GM18909 (cell line): ENCODE results near the gene NFIX.
A peak's percentile ranks its signal among the peaks of the same experiment; 100 is the strongest.

Experiments
- ATAC-seq: cut with Tn5 transposase; IDR thresholded peaks from one replicate; pipeline ENCODE4 v1.9.1; 2021; ENCODE audit warnings: mild to moderate bottlenecking; ENCODE audit not compliant: unreplicated experiment, poor library complexity

Gene NFIX

DNA sequence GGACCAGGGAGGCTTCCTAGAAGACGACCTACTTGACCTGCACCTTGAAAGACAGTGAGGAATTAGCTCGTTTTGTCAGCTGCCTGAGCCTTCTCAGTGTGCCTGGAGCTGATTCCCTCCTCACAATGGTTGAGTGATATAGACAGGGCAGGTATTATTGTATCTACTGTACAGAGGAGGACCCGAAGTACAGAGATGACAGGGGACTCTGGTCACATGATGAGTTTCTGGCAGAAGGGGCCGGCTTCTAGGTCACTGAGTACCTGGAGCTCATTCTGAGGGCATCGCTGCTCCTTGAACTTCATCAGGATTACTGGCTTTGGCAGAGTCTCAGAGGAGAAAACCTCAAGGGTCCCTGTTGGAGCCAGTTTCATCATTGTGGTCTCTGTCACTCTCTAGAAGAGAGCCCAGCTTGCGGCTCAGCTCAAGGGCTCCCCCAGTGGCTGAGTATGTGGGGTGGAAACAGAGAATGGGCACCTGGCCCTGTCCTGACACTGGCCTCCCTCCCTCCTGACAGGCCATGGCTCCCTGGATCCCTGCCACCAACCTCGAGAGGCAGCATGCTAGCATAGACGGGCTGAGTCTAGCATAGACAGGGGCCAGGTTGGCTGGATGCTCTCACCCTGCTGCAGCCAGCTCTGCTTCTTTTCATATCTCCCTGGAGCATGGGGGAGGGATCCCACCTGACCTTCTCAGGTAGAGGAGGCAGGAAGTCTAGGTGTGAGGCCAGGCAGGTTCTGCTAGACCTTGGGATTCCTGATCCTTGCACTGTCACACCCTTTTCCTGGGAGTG is 38.7 kb downstream of the NFIX start:
- ATAC-seq: peak; percentile 47

DNA sequence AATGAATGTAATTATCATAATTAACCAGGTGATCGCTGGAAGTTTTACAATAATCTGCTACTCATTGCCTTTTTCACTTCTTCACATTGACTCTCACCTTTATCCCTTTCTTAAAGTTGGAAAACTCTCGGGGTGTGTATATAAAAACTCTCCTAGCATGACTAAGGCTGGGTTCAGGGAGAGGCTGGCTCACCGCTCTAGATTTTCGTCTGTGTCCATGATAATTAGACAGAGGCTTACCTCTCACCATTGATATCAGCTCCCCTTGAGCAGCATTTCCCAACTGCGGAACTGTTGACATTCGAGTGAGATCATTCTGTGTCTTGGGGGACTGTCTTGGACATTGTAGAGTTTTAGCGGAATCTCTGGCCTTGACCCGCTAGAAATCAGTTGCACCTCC is 39.4 kb downstream of the NFIX start:
- no peak for ATAC-seq

DNA sequence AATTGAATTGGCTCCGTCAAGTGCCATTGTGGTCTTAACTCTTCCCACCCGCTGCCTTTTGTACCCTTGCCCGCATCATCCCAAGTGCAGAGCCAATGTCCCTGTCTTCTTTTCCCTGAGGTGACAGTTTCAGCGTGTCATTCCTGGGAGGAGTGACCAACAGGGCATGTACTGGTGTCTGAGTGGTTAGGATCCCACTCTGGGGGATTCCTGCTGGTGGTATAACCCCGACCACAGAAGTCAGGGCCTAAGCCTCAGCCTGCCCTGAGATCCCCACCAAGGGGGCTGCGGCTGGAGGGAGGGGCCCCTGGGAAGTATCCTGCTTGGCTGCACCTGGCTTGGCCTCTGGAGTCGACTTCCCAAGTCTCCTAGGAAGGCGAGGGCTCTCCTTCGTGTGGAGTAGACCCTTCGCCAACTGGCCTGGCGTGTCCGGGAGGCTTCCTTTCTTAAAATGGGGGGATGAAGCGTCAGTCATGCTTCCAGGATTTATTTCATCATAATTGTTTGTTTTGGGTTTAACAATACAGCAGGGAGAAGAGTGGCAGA is 40.6 kb downstream of the NFIX start:
- ATAC-seq: no peak

DNA sequence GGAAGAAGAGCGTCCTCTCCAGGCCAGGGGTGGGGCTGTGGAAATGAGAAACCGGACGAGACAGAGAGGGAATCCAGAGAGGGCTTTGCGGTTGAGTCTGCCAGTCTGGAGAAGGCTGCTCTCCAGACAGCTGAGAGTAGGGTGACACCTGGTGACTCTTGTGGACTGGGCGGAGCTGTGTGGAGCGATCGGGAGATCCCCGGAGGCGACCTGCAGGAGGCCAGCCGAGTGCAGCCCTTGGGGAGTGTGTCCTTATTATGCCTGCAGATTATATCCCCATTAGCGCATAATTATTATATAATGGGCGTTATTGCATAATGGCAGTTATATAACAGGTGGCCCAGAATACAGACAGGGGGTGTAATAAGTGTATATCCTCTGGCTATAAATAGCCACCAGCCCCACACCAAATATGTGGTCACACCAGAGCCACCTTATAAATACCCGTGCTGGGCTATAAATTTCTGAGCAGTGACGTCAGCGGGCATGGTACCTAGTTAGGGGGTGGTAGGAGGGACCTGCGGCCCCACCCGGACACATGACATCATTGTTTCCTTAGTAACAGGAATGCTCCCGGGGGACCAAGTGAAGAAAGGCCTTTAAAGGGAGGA is 41.2 kb downstream of the NFIX start:
- ATAC-seq: no peak

DNA sequence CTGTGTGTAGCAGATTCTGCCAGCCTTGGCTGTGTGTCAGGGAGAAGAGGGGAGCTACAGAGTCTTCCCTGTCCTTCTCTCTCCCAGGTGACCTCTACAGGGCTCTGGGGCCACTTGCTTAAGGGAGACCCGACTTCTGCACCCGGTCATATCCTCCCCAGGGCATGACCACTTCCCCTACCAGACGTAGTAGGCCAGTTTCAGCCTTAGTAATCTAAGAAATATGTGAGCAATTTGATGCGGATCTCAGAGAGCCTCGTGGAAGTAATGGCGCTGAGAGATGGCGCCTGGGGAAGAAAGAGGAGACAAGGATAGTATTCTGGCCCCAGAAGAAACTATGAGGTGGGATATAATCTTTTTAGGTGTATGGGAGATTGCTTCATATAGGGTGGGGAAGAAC is 41.9 kb downstream of the NFIX start:
- no peak for ATAC-seq

DNA sequence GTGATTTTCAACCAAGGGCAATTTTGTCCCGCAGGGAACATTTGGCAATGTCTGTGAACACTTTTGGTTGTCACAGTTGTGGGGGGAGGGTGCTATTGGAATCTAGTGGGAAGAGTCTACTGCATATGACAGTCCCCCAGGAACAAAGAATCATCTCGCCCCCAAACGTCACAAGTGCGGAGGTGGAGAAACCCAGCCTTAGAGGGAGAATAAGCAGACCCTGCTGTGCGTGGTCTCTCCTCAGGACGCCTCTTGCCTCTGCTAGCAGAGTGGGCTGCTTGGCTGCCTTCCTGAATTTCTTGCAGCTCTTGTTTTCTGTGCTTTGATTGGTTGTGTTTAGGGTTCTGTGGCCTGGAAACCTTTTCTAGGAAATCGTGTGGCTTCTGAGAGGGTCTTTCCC is 42.5 kb downstream of the NFIX start:
- no peak for ATAC-seq

DNA sequence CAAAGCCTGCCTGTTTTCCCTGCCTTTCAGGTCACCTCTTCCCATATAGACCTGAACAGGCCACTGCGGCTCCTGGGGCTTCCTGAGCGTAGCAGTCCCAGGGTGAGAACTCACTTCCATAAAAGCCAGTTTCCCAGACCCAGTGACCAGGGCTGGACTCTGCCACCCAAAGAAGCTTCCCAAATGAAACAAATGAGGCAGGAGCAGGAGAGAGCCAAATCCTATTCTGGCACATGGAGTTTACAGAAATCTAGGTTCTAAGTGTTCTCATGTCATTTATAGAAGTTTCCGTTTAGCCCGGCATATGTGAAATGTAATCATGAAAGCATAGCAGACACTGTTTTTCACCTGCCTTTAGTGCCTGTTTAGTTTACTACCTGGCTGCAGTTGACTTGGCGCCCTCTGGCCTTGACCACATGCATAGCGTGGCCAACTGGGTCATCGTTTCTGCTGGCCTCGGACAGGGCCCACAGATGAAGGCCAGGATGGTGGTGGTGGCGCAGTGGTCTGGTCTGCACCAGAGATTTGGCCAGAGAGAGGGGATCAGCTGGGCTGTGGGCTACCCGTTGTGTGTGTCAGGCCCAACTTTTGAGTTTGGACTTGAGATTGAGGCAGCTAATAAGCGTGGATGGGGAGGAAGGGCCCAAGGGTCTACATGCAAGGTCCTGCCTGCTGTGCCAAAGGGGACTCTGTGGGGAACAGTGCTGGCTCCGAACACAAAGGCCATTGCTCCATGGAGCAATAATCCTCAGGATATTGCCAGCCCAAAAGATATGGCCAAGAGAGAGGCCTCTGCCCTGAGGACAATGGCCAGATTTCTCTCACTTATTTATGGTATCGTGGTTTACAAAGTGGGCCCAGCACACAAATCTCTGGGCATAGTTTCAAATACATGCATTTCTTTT is 43.3 kb downstream of the NFIX start:
- no peak for ATAC-seq

DNA sequence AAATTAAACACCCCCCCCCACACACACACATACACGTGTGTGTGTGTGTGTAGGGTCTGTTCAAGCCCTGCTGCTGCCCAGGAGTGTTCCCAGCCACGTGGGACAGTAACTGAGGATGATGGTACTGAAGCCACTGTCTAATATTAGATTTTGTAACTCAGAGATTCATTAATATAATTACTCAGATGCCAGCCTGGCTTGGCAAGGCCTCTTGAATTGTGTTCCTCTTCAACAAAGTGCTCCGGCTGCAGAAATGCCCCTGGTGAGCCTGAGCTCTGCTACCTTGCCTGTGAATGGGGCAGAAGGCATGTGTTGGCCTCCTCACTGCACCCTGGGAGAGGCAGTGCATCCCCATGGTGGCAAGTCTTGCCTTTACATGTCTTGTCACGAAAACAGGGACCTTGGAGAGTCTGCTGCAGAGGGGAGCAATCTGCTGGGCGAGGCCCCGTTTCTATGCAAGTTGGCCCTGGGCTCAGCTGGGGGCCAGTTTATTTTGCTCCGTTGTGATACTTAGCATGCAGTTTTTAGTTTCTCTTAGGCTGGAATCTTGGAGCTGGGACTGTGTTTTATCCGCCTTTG is 44.0 kb downstream of the NFIX start:
- no peak for ATAC-seq

DNA sequence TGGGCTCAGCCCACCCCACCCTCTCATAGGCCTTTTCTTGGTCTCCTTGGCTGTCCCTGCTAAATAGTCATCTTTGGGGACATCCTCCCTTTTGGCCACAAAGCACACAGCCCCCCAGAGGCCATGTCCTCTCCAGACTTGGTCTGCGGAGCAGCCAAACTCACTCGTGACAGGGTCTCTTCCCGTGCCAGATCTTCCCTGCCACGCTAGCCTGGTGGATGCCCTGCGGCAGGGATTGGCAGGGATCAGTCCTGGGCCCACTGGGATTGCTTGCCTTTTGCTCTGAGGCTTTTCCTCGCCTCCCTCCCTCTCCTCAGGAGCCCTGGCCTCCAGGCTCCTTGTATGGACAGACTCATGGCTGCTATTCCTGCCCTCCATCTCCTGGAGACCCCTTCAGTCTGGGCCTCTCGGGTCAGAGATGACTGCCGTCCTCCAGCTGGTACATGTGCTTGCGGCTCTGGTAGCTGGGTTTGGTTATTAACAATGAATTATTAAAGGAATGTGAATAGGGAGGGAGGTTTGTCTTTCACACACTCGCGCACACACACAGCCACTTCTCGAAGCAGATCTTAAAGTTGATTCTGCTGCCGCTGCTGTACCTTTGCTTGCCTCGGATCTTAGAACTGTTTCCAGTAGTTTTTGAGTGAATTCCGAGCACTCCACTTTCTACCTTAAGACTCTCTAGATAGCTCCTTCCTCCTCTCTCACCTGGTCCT is 45.1 kb downstream of the NFIX start:
- ATAC-seq: no peak

DNA sequence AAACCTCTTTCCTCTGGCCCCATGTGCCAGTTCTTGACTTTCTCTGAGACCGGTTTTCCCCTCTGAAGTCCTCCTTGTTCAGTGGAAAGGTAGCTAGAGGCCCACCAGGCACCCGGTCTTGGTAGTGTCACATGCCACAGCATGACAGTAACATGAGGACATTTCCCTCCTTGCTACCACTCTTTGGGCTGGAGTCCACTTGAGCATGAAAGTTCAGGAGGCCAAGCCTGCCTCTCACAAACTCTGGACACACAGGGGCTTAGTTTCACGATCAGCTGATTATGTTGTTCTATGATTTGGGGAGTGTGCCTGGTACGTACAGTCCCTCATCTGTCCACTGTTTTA is 45.6 kb downstream of the NFIX start:
- no peak for ATAC-seq

DNA sequence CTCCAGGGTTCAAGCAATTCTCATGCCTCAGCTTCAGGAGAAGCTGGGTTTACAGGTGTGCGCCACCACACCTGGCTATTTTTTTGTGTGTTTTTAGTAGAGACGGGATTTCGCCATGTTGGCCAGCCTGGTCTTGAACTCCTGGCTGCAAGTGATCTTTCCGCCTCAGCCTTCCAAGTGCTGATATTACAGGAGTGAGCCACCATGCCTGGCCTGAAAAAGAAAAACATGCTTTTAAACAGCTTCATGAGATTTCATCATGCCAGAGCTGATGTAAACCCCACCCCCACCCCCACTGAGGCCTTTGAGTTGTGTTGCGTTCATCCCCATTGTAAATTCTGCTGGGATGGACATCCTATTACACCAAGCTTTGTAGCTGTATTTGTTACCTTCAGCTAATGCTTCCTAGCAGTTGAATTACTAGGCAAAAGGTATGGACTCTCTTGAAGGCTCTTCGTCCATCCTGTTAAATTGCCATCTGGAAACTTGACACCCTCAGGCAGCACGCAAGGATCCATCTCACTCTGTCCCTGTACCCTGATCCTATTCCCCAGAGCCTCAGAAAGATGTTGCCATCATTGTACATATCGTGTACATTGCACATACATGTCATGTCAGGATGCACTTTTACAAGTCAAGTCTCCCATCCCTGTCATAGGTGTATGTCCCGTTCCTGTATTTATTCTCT is 47.3 kb downstream of the NFIX start:
- ATAC-seq: no peak

DNA sequence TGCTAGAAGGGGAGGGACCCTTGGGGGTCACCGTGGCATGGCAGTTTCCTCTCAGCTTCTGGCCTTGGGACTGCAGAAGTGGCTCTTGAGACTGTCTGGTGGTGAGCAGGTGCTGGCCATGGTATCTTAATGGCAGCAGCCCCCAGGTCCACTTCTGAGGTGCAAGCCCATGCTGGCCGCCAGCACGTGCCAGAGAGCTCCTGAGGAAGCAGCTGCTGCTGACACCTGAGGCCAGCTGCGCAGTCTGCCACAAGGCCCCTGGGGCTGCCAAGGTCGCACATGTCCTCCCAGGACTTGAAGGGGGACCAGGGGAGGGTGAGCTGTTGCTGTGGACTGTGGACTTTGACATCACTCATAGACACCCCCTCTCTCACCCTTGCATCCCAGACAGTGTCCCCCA is 48.0 kb downstream of the NFIX start:
- no peak for ATAC-seq

DNA sequence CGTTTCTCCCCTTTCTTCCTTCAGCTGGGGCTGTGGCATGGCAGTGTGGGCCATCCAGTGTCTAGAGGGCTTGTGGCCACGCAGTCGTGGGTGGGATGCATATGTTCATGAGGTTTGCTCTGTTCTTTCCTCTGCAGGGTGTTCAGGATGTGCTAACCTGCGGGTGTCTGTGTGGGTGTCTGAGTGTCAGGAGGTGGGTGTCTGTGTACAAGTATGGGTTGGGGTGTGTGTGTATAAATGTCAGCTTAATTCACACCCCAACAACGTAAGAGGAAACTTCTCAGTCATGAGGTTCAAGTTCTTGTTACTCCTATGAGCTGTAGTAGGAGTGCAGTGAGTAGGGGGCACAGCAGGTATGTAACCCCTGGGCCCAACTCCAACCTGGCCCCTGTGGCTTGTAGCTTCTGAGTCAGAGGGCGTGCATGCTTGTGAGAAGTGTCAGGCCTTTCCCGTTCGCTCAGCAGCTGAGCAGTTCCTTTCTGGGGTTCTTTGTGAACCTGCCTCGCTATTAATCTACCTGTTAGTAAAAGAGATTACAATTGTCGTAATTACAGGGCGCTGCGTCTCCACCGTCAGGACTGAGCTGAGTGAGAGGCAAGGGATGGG is 49.1 kb downstream of the NFIX start:
- no peak for ATAC-seq

DNA sequence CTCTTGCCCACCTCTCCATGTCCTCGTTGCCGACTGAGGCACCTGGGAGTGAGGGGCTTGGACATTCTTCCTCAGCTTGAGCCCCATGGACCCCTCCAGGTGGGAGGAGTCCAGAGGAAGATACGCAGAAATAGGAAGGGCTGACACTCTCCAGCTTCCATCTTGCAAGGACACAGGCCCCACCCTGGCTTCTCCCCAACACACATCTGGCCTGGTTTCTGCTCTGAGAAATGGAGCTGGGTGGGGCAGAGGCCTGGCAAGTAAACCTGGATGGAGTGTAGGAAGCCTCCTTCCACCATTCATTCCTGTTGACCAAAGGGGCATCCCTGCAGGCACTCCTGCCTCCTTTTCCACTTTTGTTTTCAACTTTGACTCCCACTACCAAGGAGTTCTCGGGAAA is 50.5 kb downstream of the NFIX start:
- ATAC-seq: no peak

DNA sequence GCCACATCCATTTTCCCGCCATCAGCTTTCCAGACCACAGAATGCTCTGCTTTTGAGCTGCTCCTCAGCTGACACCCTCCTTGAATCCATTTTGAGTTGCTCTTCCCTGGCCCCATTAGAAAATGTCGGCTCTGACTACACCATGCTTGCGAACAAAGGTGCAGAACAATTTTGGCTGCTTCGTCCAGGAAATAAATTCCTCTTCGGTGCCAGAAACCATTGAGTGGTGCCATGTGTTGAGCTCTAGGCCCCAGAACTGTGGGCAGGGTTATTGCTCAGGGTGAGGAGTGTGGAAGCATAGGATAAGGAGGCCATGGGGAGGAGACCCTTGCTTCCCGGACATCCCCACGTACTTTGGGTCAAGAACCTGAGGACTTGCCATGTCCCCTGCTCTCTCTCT is 52.1 kb downstream of the NFIX start:
- ATAC-seq: no peak

DNA sequence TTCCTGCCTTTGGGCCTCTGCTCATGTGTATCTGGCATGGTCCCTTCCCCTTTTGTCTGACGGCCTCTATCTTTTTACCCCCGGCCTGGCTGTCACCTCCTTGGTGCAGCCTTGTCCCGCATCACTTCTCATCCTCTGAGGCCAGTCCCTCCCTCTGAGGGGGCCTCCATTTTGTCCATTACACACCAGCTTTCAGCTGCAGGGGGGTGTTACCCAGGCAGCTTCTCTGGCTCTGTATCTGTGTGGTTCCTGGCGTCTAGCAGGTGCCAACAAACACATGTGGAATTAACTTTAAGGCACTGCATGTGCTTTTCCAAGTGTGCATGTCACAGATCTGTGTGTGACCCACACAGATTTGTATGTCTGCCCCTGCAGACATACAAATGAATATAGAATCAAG is 55.0 kb downstream of the NFIX start:
- no peak for ATAC-seq

DNA sequence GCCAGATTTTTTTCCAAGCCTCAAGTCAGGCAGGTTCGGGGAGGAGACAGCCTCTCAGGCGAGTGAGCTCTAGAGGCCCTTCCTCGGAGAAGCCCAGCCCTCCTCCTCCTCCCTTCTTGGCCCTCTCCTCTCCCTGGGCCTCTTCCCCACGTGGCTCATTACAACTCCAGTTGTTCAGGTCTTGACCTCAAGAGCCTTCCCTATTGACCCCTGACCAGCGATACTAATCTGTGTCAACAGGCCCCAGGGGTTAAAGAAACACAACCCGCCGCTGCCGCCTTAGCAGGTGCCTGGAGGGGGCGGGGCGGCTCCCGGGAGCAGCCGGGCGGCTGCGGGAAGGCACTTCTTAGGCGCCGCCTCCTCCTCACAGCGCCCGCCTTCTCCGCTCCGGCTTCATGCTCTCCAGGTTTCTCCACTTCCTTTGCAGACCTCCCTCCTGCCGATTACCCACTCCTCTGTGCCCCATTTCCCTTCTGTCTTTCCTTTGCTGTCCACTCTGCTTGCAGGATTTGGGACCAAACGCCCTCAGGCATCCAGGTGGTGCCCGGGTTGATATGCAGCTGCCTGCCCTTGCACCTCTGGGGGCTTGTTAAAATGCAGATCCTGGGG is 56.4 kb downstream of the NFIX start:
- no peak for ATAC-seq

DNA sequence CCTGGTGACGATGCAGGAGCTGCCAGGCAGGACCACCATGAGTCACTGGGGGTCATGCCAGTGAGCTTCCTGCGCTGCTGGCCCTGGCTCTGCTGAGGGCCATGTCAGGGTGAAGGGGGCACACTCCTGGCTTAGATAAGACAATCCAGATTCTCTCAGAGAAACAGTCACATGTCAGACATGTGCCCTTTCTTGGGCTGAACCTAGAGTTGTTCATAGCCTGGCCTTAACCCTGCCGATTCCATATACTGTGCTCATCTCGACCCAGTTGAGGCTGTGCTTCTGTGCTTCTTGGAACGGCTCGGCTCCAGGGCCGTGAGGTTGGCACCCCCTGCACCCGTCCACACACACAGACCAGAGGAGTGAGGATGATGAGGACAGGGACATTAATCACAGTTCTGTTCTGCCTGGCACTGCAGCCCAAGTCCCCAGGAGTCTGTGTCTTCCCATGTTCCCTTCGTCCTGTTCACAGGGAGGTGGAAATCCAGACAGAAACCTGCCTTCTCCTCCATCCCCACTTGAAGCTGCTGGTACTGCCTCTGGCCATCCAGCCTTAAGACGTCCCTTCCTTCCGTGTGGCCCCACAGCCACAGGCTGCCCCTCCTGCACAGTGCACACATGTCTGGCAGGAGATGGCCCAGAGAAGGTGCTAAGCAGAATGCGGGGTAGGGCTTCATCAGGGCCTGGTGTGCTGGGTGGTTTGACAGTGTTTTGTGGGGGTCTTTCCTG is 57.3 kb downstream of the NFIX start:
- ATAC-seq: no peak
